HUES64 (cell line): Measurements from ENCODE around the gene PGM2.

Source experiments
- H3K27ac ChIP-seq: 2 replicates; pipeline ENCODE4 v1.7.0; 2013; ENCODE audit warnings: low read depth, low read length, inconsistent platforms
- H3K27me3 ChIP-seq: 2 replicates; pipeline ENCODE4 v1.6.1; 2013; ENCODE audit warnings: mild to moderate bottlenecking, low read length; ENCODE audit not compliant: insufficient read depth
- H3K36me3 ChIP-seq: 2 replicates; pipeline ENCODE4 v1.6.1; 2013; ENCODE audit warnings: mild to moderate bottlenecking, low read length; ENCODE audit not compliant: insufficient read depth
- H3K4me1 ChIP-seq: 2 replicates; pipeline ENCODE4 v1.6.1; 2013; ENCODE audit warnings: mild to moderate bottlenecking, low read length, moderate library complexity; ENCODE audit not compliant: insufficient read depth
- H3K4me3 ChIP-seq: 2 replicates; pipeline ENCODE4 v1.5.1; 2013; ENCODE audit warnings: mild to moderate bottlenecking, low read length, moderate library complexity
- H3K9ac ChIP-seq: 2 replicates; pipeline ENCODE4 v1.6.1; 2013; ENCODE audit warnings: mild to moderate bottlenecking, low read depth, low read length
- H3K9me3 ChIP-seq: 2 replicates; pipeline ENCODE4 v1.6.1; 2013; ENCODE audit warnings: low read depth, low read length; ENCODE audit not compliant: insufficient read depth
- WGBS: fragments of 150-250, 120-280 bp; methylation state at CpG from one replicate; pipeline ENCODE4 v1.1.7; 2013; ENCODE audit warnings: missing lambda C conversion rate; 5-methylcytosine and 5-hydroxymethylcytosine counted together

The PGM2 gene

DNA sequence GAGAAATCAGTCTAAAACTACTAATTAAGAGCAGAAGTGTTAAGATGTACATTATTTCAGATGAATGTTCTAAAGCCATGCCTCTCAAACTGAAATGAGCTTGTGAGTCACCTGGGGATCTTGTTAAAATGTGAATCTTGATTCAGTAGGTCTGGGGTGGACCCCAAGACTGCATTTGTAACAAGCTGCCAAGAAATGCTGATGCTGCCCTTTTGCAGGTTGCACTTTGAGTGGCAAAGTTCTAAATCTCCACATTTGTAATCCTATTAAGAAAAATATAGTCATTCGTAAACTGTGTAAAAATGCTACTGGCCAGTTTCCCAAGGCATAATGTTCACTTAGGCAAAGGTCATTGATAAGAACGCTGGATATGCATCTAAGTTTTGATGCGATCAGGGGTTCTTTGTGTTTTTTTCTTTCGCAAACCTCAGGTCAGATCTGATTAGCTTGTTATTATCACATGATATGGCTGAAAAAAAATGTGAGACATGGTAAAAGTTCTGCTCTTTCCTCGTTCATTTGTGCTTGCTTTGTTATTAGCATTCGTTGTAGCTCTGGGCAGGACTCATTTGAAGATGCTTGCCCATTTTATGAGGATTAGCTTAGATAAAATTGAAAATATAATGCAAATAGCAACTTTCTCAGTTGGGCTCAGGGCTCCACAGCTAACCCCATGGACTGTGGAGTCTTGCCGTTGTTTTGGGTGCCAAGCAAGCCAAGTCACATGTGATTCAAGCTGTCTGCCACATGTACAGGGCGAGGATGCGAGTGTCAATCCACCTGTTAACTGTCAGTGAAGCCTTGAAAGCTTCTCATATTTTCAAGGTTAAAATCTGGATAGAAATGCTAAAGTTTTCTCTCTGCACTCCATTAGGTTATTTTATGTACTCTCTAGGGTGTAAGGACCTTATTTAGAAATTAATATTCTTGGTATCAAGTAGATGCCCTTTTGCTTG is 76.5 kb downstream of the PGM2 start:
- H3K9ac ChIP-seq = no peak overlapping the region
- H3K36me3 ChIP-seq = no peaks in the 10 kb centered on the region
- 95% methylated on average over 9 of the region's 9 CpGs for WGBS

DNA sequence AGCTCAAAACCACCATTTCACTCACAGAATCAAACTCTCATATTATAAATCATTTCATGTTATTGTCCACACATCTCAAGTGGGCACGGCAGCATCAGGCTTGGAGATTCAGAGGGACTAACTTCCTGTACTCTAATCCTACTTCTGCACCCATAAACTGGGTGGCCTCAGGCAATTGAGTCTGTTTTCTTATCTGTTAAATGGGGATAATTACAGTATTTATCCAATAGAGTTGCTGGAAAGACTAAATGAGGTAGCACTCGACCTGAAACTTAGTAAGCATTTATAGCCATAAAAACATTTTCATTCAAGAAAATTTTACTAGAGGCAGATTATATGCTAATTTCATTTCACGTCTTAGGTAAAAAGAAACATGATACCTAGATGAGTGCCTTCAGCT is 77.4 kb downstream of the PGM2 start:
- Histone ChIP-seq H3K4me1 (peaks cover 14% of the 10 kb centered on the region), H3K27ac (no peak overlapping the region), H3K9ac (no peak overlapping the region), H3K36me3 (no peaks in the 10 kb centered on the region), H3K4me3 (no peak overlapping the region), H3K9me3 (no peaks in the 10 kb centered on the region), H3K27me3 (no peaks in the 10 kb centered on the region)
- WGBS = 98% methylated on average over 2 of the region's 3 CpGs

More for the DNA sequence above, 76.5 kb downstream of the PGM2 start:
- Histone ChIP-seq H3K27me3 (no peaks in the 10 kb centered on the region), H3K4me1 (peaks cover 10% of the 10 kb centered on the region; the same call in 1 of the 2 replicates), H3K27ac (no peak overlapping the region), H3K4me3 (no peak overlapping the region), H3K9me3 (no peaks in the 10 kb centered on the region)

DNA sequence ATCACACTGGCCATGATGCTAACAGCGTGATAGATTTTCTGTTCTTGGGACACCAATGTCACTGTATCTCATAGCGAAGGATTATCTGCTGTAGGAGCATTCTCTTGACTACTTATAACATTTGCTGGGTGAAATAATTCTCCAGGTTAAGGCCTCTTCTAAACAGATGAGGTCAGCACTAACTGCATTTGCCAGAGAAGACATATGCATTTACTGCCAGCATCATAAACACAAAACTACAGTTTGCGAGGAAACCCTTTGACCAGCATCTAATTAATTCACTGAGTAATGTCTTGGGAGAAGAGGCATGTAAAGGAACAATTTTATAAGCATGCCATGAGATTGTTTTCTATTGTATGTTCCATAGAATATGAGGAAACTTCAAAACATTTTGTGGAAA is 78.3 kb downstream of the PGM2 start:
- H3K27ac ChIP-seq = no peak overlapping the region
- no peaks in the 10 kb centered on the region for H3K9me3 ChIP-seq
- no peaks in the 10 kb centered on the region for H3K27me3 ChIP-seq
- 91% methylated on average over 3 of the region's 3 CpGs for WGBS
- H3K4me1 ChIP-seq = peaks cover 22% of the 10 kb centered on the region
- no peak overlapping the region for H3K4me3 ChIP-seq
- H3K9ac ChIP-seq = no peak overlapping the region
- no peaks in the 10 kb centered on the region for H3K36me3 ChIP-seq

DNA sequence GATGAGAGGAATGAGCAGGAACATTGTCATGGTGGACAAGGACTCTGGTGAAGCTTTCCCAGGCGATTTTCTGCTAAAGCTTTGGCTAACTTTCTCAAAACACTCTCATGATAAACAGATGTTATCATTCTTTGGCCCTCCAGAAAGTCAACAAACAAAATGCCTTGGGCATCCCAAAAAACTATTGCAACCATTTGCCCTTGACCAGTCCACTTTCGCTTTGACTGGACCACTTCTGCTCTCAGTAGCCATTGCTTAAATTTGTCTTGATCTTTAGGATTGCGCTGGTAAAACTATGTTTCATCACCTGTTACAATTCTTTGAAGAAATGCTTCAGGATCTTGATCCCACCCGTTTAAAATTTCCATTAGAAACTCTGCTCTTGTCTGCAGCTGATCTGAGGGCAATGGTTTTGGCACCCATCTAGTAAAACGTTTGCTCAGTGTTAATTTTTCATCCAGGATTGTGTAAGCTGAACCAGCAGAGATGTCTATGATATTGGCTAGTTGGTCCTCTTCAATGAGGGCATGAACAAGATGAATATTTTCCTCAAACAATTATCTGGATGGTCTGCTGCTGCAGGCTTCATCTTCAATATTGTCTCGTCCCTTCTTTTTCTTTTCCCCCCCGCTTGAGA is 79.2 kb downstream of the PGM2 start:
- H3K4me3 ChIP-seq = no peak overlapping the region
- H3K4me1 ChIP-seq = peaks cover 22% of the 10 kb centered on the region
- H3K36me3 ChIP-seq = no peaks in the 10 kb centered on the region
- H3K9ac ChIP-seq = no peak overlapping the region
- WGBS = 94% methylated on average over 7 of the region's 7 CpGs
- no peak overlapping the region for H3K27ac ChIP-seq
- H3K9me3 ChIP-seq = no peaks in the 10 kb centered on the region
- no peaks in the 10 kb centered on the region for H3K27me3 ChIP-seq

DNA sequence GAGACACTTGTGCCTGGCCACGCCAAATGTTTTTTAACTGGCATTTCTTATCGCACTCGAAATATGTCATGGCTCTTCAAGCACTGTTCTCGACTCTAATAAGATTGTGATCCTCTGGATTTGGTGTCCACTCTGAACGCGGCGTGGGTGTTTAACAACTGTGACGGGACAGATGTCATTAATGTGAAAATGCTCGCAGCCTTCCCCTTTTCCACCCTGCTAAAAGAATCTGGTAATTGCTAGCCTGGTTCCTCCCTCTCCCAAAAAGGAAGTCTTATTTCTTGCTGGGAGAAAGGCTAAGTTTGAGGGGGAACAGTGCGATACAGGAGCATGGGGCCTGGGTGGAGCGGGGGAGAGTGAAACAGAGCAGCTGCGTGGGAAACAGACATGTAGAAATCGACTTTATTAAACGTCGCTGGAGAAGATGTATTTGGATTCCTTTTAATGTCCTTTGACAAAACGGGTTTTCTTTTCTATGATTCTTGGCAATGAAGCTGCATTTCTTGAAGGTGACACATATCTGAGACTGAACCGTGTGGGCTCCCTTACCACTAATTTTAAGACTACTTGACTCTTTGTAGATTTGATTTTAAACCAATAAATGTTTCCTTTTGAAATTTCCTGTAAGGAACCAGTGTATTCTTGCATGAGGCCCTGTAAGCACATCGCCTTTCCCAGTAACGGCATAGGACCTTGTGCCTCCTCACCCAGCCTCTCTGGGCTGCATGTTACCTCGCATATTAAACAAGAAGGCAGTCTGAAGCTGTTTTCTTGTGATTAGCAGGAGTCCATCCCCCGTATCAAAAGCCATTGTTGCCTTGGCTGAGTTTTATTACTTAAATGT is 82.2 kb downstream of the PGM2 start:
- no peaks in the 10 kb centered on the region for H3K36me3 ChIP-seq
- no peaks in the 10 kb centered on the region for H3K9me3 ChIP-seq
- H3K27me3 ChIP-seq = no peaks in the 10 kb centered on the region
- H3K4me3 ChIP-seq = no peak overlapping the region
- 91% methylated on average over 20 of the region's 21 CpGs for WGBS
- no peak overlapping the region for H3K27ac ChIP-seq
- no peak overlapping the region for H3K9ac ChIP-seq
- H3K4me1 ChIP-seq = peaks cover 13% of the 10 kb centered on the region

DNA sequence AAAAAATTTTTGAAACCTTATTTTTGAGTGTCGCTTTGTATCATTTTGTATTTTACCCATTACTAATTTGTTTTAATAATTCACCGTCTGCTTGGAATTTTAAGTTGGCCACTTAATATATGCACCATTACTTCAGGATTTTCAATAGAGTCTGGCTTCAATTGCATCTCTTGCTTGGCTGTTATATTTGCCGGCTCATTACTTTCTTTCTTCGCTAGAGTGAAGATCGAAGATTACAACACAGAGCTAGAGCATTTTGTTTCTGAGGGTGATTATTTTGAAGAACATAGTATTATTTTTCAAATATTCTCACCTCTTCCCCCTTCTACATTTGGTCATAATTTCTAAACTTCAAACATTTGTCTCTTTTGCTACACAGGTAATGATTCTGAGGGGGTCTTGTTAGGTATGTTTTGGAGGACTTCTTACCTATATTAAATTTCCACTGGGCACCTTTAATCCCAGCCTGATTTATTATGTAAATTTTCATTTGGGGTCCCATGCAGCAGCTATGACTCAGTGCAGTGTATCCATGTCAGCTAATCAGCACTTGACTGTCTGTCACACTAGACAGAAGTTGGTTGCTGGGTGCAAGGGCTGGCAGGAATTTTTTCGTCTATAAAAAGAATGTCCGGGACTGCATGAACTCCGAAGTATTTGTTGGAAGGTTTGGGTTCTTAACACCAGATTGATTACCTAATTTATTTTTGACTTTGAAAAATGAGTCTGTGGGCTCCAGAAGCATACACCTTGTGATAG is 83.0 kb downstream of the PGM2 start:
- 94% methylated on average over 7 of the region's 8 CpGs for WGBS
- Histone ChIP-seq H3K4me1 (peaks cover 13% of the 10 kb centered on the region), H3K9ac (no peak overlapping the region), H3K36me3 (no peaks in the 10 kb centered on the region), H3K27ac (no peak overlapping the region), H3K27me3 (no peaks in the 10 kb centered on the region), H3K4me3 (no peak overlapping the region), H3K9me3 (no peaks in the 10 kb centered on the region)

DNA sequence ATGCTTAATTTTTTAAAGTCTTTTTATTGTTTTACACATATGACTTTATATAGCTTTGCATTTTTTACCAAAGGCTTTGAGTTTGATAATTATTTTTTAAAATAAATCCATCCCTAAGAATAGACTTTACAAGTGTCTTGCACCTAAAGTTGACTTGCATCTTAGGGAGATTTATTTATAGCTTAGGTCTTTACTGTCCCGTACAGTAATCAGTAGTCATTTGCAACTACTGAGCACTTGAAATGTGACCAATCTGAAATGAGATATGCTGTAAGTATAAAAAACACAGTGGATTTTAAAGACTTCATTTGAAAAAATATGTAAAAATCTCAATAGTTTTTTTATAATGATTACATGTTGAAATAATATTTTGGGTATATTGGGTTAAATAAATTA is 83.6 kb downstream of the PGM2 start:
- WGBS = 100% methylated on average over 1 of the region's 1 CpG
- Histone ChIP-seq H3K4me3 (no peak overlapping the region), H3K27ac (no peak overlapping the region), H3K4me1 (peaks cover 13% of the 10 kb centered on the region), H3K36me3 (no peaks in the 10 kb centered on the region), H3K9ac (no peak overlapping the region), H3K27me3 (no peaks in the 10 kb centered on the region), H3K9me3 (no peaks in the 10 kb centered on the region)
